PFSK-1 (cell line): ENCODE measurements around the gene TGM2.
A peak's percentile ranks its signal among the peaks of the same experiment; 100 is the strongest.

Source experiments
- FOXP2 ChIP-seq: optimal IDR thresholded peaks from 2 replicates; pipeline ENCODE3; 2011; ENCODE audit warnings: borderline replicate concordance, control low read depth, inconsistent platforms; ENCODE audit not compliant: insufficient read depth; ENCODE audit errors: extremely low read length, extremely low read depth
- POLR2AphosphoS5 ChIP-seq: IDR thresholded peaks from 2 replicates; pipeline ENCODE4 v1.6.1; 2012; ENCODE audit warnings: low read depth, mild to moderate bottlenecking, control low read depth, low read length, moderate library complexity
- REST ChIP-seq, 2 experiments: IDR thresholded peaks; 2 replicates each; pipeline versions ENCODE4 v1.6.1 to v1.8.0; 2011 to 2012; ENCODE audit warnings: low read depth in 2 of 2, low read length in 2 of 2, control low read depth in 1 of 2, inconsistent platforms in 1 of 2, mild to moderate bottlenecking in 1 of 2, moderate library complexity in 1 of 2; ENCODE audit not compliant: insufficient read depth in 1 of 2
- SIN3A ChIP-seq: IDR thresholded peaks from 2 replicates; pipeline ENCODE4 v1.6.1; 2012; ENCODE audit warnings: mild to moderate bottlenecking, low read length, moderate library complexity, borderline replicate concordance; ENCODE audit not compliant: insufficient read depth
- TAF1 ChIP-seq: IDR thresholded peaks from 2 replicates; pipeline ENCODE4 v1.6.1; 2012; ENCODE audit warnings: low read length, control low read depth, borderline replicate concordance; ENCODE audit not compliant: insufficient read depth

GRCh38 chr20:38108986-38109541, 56.0 kb downstream of the TGM2 start:
- no peak for TF ChIP-seq SIN3A
- no peak for TF ChIP-seq POLR2AphosphoS5
- no peak for TF ChIP-seq REST (IDR thresholded peaks at IDR 0.05; ENCODE audit: insufficient read depth in 1 of 2, low read depth in 2 of 2, low read length in 2 of 2)
- no peak for TF ChIP-seq TAF1
- TF ChIP-seq FOXP2: peak; percentile 42
